ENCODE measurements around the gene KCNK3. TPM values are rescaled to one million over a fixed set of nuclear protein-coding genes. Genes with fewer than 3 reads are reported as not detected.

Gene KCNK3
- polyA plus RNA-seq, 1 of the 3 experiments (the other 2 are of a cell fraction): 0.16 TPM

- H3K36me3 ChIP-seq (replicated peaks in 1 of 2; ENCODE audit: control insufficient read depth in 1 of 2, insufficient read depth in 2 of 2, low read length in 1 of 2): no peaks in the 10 kb centered on the region
- H3K27ac ChIP-seq (ENCODE audit: low read depth in 2 of 2, low read length in 1 of 2): no peak overlapping the region
- H3K4me3 ChIP-seq (ENCODE audit: low read depth in 2 of 2, low read length in 1 of 2): no peak overlapping the region
- no peaks in the 10 kb centered on the region for H3K9me3 ChIP-seq
- WGBS (ENCODE audit: low lambda C conversion rate): 67% methylated on average over 13 of the region's 13 CpGs
- CTCF ChIA-PET: interaction anchor here (1.0 to 3.4 kb wide), 5 partner anchors 11 to 71 kb away, joined by 3 to 15 read pairs (median 3); no protein-coding TSS in a partner anchor
- no peaks in the 10 kb centered on the region for H4K20me1 ChIP-seq (ENCODE audit: insufficient read depth)
- H3K79me2 ChIP-seq (ENCODE audit: insufficient read depth): no peaks in the 10 kb centered on the region
- peaks cover 0 to 6% of the 10 kb centered on the region in 2 experiments; a peak in 1 of 4 replicates for H3K4me1 ChIP-seq (ENCODE audit: control insufficient read depth in 1 of 2, insufficient read depth in 2 of 2, low read depth in 1 of 2, low read length in 1 of 2)
- no peak for DNase-seq
- no peak overlapping the region for H2AFZ ChIP-seq (ENCODE audit: low read depth)
- no peaks in the 10 kb centered on the region for H3K9me2 ChIP-seq
- H3K9ac ChIP-seq: no peak overlapping the region
- peaks cover 53% of the 10 kb centered on the region for H3K27me3 ChIP-seq (ENCODE audit: insufficient read depth)
- no peaks in the 10 kb centered on the region for H3F3A ChIP-seq (replicated peaks; ENCODE audit: insufficient read depth)
- no peak for TF ChIP-seq CHD2 (IDR thresholded peaks at IDR 0.05; ENCODE audit: low read length, partially characterized antibody)
- no peak for TF ChIP-seq JUND (IDR thresholded peaks at IDR 0.05)
- no peak for TF ChIP-seq GATA2 (CRISPR knock-in tag; IDR thresholded peaks at IDR 0.05)
- TF ChIP-seq GABPA (IDR thresholded peaks at IDR 0.05; ENCODE audit: low read depth): no peak
- no peak for TF ChIP-seq CTCF (IDR thresholded peaks at IDR 0.05)
- no peak for TF ChIP-seq MAX (IDR thresholded peaks at IDR 0.05; ENCODE audit: low read depth)
- no peak for TF ChIP-seq RCOR1 (IDR thresholded peaks at IDR 0.05; ENCODE audit: low read length)
- no peak for TF ChIP-seq POLR2AphosphoS5 (IDR thresholded peaks at IDR 0.05; ENCODE audit: low read depth, low read length)
- TF ChIP-seq SMC3 (IDR thresholded peaks at IDR 0.05; ENCODE audit: low read depth, low read length): no peak
- no peak for TF ChIP-seq ZBTB33 (IDR thresholded peaks at IDR 0.05; ENCODE audit: borderline replicate concordance, low read depth)
- no peak for TF ChIP-seq RXRA (IDR thresholded peaks at IDR 0.05; ENCODE audit: borderline replicate concordance, low read depth)
- TF ChIP-seq TEAD4 (IDR thresholded peaks at IDR 0.05; ENCODE audit: borderline replicate concordance, insufficient read depth): no peak
- no peak for TF ChIP-seq FOXM1 (IDR thresholded peaks at IDR 0.05; ENCODE audit: low read depth)
- TF ChIP-seq ELF1 (IDR thresholded peaks at IDR 0.05): no peak
- POLR2A ChIA-PET: no interaction called here
- no peak overlapping the region for H3K4me2 ChIP-seq
These were observed 17.8 kb upstream of the KCNK3 start for GRCh38 chr2:26674771-26675170.

GRCh38 chr2:26675651-26676255 is 16.8 kb upstream of the KCNK3 start:
- CTCF ChIA-PET: interaction anchor here (1.2 to 3.4 kb wide), 4 partner anchors 9 to 70 kb away, joined by 3 to 15 read pairs (median 3); no protein-coding TSS in a partner anchor
- POLR2A ChIA-PET: no interaction called here
- no peak overlapping the region for H3K4me2 ChIP-seq
- H3K9ac ChIP-seq: no peak overlapping the region
- no peaks in the 10 kb centered on the region for H3K79me2 ChIP-seq (ENCODE audit: insufficient read depth)
- H3K9me3 ChIP-seq: no peaks in the 10 kb centered on the region
- peaks cover 0 to 6% of the 10 kb centered on the region in 2 experiments; a peak in 1 of 4 replicates for H3K4me1 ChIP-seq (ENCODE audit: control insufficient read depth in 1 of 2, insufficient read depth in 2 of 2, low read depth in 1 of 2, low read length in 1 of 2)
- no peak overlapping the region for H2AFZ ChIP-seq (ENCODE audit: low read depth)
- DNase-seq: no peak
- no peak overlapping the region for H3K4me3 ChIP-seq (ENCODE audit: low read depth in 2 of 2, low read length in 1 of 2)
- 86% methylated on average over 4 of the region's 6 CpGs for WGBS (ENCODE audit: low lambda C conversion rate)
- H3F3A ChIP-seq (replicated peaks; ENCODE audit: insufficient read depth): no peaks in the 10 kb centered on the region
- no peaks in the 10 kb centered on the region for H3K36me3 ChIP-seq (replicated peaks in 1 of 2; ENCODE audit: control insufficient read depth in 1 of 2, insufficient read depth in 2 of 2, low read length in 1 of 2)
- H4K20me1 ChIP-seq (ENCODE audit: insufficient read depth): no peaks in the 10 kb centered on the region
- no peak overlapping the region for H3K27ac ChIP-seq (ENCODE audit: low read depth in 2 of 2, low read length in 1 of 2)
- TF ChIP-seq PBX3 (IDR thresholded peaks at IDR 0.05): no peak
- TF ChIP-seq SIN3A (IDR thresholded peaks at IDR 0.05; ENCODE audit: borderline replicate concordance, low read depth, low read length): no peak
- TF ChIP-seq EP300 (IDR thresholded peaks at IDR 0.05; ENCODE audit: borderline replicate concordance in 1 of 2, low read depth in 1 of 2, low read length in 1 of 2): no peak
- TF ChIP-seq EZH2phosphoT487 (IDR thresholded peaks at IDR 0.05; ENCODE audit: borderline replicate concordance, low read depth): no peak
- TF ChIP-seq YY1 (IDR thresholded peaks at IDR 0.05; ENCODE audit: low read depth): no peak
- no peaks in the 10 kb centered on the region for H3K9me2 ChIP-seq
- peaks cover 63% of the 10 kb centered on the region for H3K27me3 ChIP-seq (ENCODE audit: insufficient read depth)

All from SK-N-SH (cell line).